Lower leg skin (tissue), 4 donors: Measurements from ENCODE around the gene MRPL51. TPM values are rescaled to one million over a fixed set of nuclear protein-coding genes. Genes with fewer than 3 reads are reported as not detected.
"Not testable (repeated sequence)": the region's sequence is repeated elsewhere in the genome, so short reads cannot be mapped to it uniquely, and the experiment has no call there.

ENCODE experiments used
- DNase-seq, 2 donors: peaks; one replicate each; pipeline ENCODE4 v3.0.0-alpha.2; 2019; ENCODE audit warnings: low spot score in 2 of 2
- H3K4me3 ChIP-seq: fragments of 200-600 bp; sonication (generic); 2 replicates; pipeline ENCODE4 v1.5.1; 2017; ENCODE audit warnings: mild to moderate bottlenecking, low read depth; ENCODE audit not compliant: poor library complexity, severe bottlenecking
- CTCF ChIP-seq, 3 donors: fragments of 450-650 bp; IDR thresholded peaks; one replicate each; pipeline ENCODE4 v1.5.1; 2016; ENCODE audit warnings: antibody characterized with exemption in 3 of 3, mild to moderate bottlenecking in 3 of 3, moderate library complexity in 2 of 3
- POLR2A ChIP-seq, 2 donors: fragments of 450-650 bp; IDR thresholded peaks; one replicate each; pipeline ENCODE4 v1.6.1; 2016 to 2017; ENCODE audit warnings: antibody characterized with exemption in 2 of 2, mild to moderate bottlenecking in 1 of 2, moderate library complexity in 1 of 2
- whole genome bisulfite sequencing, 2 donors: methylation state at CpG; one replicate each; pipeline ENCODE4 v1.1.5; 2018; 5-methylcytosine and 5-hydroxymethylcytosine counted together
- intact Hi-C: fragments of 100-400 bp; cut with DNase I; formaldehyde crosslinking; loops from one replicate; pipeline ENCODE4 v1.15.0; 2023; ENCODE audit warnings: low total_unique reads
- total RNA-seq, 4 donors: library from RNA; depleted of rRNA; stranded (reverse); fragments of >200 nt; gene quantifications; one replicate each; pipeline ENCODE4 v1.1.0, GENCODE V29; 2016

MRPL51 gene
- total RNA-seq, 4 donors from 2014 or later: 38.6 to 62.1 (median 58.7) TPM

GRCh38 chr12:6488240-6488639 lies 4.8 kb downstream of the MRPL51 start:
- no peak overlapping the region for H3K4me3 ChIP-seq
- intact Hi-C loops: no loop called here
- no peak for TF ChIP-seq POLR2A (IDR thresholded peaks at IDR 0.05)
- no peak for TF ChIP-seq CTCF (IDR thresholded peaks at IDR 0.05)
- DNase-seq: peak in 1 of 2 donors; percentile 57
- 66 to 77% methylated on average over 1 of the region's 1 CpG for WGBS, 2 donors

GRCh38 chr12:6478416-6478815 lies 14.6 kb downstream of the MRPL51 start:
- intact Hi-C loops: no loop called here
- H3K4me3 ChIP-seq: no peak overlapping the region
- TF ChIP-seq CTCF (IDR thresholded peaks at IDR 0.05) (no peak), POLR2A (IDR thresholded peaks at IDR 0.05) (no peak)
- peak in 1 of 2 donors; percentile 84 for DNase-seq
- 87 to 89% methylated on average over 18 to 20 of the region's 20 CpGs for WGBS, 2 donors

DNA sequence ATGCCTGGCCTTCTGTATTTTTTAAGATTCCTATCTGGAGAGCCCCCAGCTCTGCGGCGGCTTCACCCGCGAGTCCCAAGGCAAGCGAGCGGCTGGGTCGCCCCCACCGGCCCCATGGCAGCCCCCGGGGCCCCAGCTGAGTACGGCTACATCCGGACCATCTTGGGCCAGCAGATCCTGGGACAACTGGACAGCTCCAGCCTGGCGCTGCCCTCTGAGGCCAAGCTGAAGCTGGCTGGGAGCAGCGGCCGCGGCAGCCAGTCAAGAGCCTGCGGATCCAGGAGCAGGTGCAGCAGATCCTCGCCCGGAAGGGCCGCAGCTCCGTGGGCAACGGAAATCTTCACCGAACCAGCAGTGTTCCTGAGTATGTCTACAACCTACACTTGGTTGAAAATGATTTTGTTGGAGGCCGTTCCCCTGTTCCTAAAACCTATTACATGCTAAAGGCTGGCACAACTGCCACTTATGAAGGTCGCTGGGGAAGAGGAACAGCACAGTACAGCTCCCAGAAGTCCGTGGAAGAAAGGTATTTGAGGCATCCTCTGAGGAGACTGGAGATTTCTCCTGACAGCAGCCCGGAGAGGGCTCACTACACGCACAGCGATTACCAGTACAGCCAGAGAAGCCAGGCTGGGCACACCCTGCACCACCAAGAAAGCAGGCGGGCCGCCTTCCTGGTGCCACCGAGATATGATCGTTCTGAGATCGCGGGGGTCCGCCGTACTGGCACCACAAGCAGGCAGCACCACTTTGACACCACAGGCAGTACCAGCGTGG lies 15.3 kb downstream of the MRPL51 start:
- 92 to 95% methylated on average over 35 to 37 of the region's 37 CpGs for WGBS, 2 donors
- intact Hi-C loops, H3K4me3 ChIP-seq: not testable (repeated sequence)
- peak in 1 of 2 donors; percentile 69 for DNase-seq

GRCh38 chr12:6476489-6476888 lies 16.6 kb downstream of the MRPL51 start:
- no peak overlapping the region for H3K4me3 ChIP-seq
- no peak for TF ChIP-seq CTCF (IDR thresholded peaks at IDR 0.05)
- TF ChIP-seq POLR2A (IDR thresholded peaks at IDR 0.05): no peak
- WGBS, 2 donors: 50 to 52% methylated on average over 3 of the region's 3 CpGs
- intact Hi-C loops: no loop called here
- DNase-seq: no peak

GRCh38 chr12:6475233-6475975 lies 17.7 kb downstream of the MRPL51 start:
- H3K4me3 ChIP-seq, intact Hi-C loops: not testable (repeated sequence)
- WGBS, 2 donors: 86 to 90% methylated on average over 17 to 39 of the region's 48 CpGs
- peak in 1 of 2 donors; percentile 71 for DNase-seq

GRCh38 chr12:6472491-6472890 lies 20.6 kb downstream of the MRPL51 start:
- intact Hi-C loops: no loop called here
- H3K4me3 ChIP-seq: no peak overlapping the region
- 72 to 82% methylated on average over 11 of the region's 11 CpGs for WGBS, 2 donors
- no peak for TF ChIP-seq CTCF (IDR thresholded peaks at IDR 0.05)
- DNase-seq: peak in 1 of 2 donors; percentile 76
